ENCODE measurements around the gene SPDYA.
"Not testable (repeated sequence)": the region's sequence is repeated elsewhere in the genome, so short reads cannot be mapped to it uniquely, and the experiment has no call there.

SPDYA gene

GRCh38 chr2:28810384-28811285 lies at the start of gene SPDYA:
Gene SPDYA, plus strand, starts transcription at chr2:28810834. Its CDS starts 5,181 bp downstream, at chr2:28816015.
- DNase-seq, result peak; percentile 15

- no peak for DNase-seq
Measured at GRCh38 chr2:28761420-28761819, 49.2 kb upstream of the SPDYA start.

- DNase-seq, result no peak
Measured at GRCh38 chr2:28764909-28765711, 45.5 kb upstream of the SPDYA start.

- DNase-seq, result no peak
Measured at GRCh38 chr2:28766070-28766469, 44.6 kb upstream of the SPDYA start.

DNA sequence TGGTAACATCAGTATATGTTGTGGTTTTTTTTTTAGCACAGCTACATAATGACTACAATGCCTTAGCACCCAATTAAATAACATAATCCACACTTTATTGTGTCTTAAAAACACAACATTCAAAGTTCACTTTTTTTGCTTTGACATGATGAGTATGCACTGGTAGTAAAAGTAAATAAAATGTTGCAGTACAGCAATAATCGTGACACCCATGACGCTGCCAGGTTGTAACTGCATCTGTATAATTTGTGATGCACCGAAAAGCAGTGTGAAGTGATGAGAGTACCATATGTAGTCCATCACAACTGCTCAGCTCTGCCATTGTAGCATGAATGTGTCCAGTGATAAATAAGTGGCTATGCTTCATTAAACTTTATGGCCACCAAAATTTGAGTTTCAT lies 43.3 kb upstream of the SPDYA start:
- no peak for DNase-seq

DNA sequence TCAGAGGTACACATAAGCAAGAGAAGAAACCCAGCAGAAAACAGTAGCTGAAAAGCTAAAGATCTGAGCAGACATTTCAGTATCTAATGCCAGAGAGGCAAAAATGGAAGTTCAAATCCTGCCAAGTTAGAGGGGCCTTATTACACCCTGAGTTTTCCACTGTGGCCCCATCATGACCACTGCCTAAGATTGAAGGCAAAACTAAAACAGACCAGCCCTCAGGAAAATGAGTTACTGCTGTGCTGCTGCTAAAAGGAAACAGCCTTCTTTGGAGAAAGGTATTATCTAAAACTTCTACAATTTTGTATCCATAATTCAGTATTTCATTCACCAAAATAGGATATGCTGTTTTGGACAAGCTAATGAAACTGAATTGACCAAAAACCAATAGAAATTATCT lies 42.2 kb upstream of the SPDYA start:
- no peak for DNase-seq

DNA sequence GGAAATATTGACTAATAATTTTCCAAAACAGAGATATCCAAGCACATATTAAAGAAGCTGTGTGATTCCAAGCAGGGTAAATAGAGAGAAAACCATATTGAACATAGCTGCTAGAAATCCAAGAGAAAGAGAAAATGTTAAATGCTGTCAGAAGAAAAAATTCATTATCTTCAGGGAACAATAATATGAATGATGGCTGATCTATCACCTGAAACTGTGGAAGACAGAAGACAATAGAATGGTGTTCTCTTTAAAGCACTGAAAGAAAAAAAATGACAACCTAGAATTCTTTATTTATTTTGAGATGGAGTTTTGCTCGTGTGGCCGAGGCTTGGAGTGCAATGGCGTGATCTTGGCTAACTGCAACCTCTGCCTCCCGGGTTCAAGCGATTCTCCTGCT lies 41.7 kb upstream of the SPDYA start:
- no peak for DNase-seq

- no peak for DNase-seq
Measured at GRCh38 chr2:28772351-28772750, 38.3 kb upstream of the SPDYA start.

DNA sequence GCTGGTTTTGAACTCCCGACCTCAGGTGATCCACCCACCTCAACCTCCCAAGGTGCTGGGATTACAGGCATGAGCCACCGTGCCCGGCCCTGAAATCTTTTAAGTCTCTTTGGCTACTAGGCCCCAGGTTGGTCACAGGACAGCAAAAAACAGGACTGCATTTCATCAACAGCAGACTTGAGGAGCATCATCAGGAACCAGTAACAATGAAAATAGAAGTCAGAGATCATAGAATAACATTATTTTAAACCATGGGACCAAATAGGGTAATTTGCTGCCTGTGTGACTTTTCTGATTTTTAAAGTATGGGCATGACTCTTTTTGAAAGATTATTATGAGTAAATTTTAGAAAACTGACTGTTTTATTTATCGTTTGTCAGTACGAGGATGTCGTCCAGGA lies 34.2 kb upstream of the SPDYA start:
- DNase-seq, result no peak

DNA sequence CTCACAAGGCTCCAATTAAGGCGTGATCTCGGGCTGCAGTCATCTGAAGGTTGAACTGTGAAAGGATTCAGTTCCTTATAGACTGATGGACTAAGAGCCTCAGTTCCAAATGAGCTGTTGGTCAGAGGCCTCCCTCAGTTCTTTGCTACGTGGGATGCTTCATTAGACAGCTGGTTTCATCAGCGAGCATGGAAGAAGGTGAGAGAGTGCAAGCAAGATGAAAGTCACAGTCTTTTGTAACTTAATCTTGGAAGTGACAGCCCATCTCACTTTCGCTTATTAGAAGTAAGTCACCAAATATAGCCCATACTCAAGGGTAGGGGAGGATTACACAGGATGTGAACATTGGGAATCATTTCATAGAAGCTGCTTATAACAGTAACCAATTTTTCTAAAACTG lies 32.2 kb upstream of the SPDYA start:
- DNase-seq, result no peak

DNA sequence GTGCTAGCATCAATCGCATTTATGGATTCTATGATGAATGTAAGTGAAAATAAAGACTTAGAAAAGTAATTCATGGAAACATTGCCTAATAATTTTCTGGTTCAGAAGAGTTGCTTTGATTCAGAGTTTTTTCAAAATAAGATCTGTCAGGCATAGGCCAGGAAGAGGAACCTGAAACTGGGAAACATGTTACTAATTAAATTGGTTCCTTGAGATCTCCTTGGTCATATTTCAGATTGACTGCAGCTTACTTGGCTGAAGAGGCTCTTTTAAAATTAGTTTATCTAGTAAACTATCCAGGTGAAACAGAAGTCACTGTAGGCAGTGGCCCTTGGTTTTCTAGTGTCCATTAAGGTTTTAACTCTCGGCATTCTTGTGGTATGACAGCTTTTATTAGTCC lies 31.6 kb upstream of the SPDYA start:
- no peak for DNase-seq

- no peak for DNase-seq
Measured at GRCh38 chr2:28780496-28780895, 30.1 kb upstream of the SPDYA start.

- DNase-seq, result no peak
Measured at GRCh38 chr2:28782423-28782822, 28.2 kb upstream of the SPDYA start.

DNA sequence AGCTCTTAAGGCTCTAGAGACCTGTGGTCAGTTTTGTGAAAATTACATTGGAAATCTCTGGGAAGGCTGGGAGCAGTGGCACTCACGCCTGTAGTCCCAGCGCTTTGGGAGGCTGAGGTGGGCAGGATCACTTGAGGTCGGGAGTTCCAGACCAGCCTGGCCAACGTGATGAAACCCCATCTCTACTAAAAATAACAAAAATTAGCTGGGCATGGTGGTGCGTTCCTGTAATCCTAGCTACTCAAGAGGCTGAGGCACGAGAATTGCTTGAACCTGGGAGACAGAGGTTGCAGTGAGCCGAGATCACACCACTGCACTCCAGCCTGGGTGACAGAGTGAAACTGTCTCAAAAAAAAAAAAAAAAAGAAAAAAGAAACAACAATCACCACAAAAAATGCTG lies 26.1 kb upstream of the SPDYA start:
- DNase-seq, result not testable (repeated sequence)

DNA sequence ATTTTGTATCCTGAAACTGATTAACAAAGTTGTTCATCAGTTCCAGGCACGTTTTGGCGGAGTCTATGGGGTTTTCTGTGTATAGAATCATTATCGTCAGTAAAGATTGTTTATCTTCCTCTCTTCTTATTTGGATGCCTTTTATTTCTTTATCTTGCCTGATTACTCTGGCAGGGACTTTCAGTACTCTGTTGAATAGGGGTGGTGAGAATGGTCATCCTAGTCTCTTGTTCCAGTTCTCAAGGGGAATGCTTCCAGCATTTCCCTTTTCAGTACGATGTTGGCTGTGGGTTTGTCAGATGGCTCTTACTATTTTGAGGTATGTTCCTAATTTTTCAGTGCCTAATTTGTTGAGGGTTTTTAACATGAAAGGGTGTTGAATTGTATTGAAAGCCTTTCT lies 14.0 kb upstream of the SPDYA start:
- no peak for DNase-seq

GRCh38 chr2:28801726-28802125 lies 8.9 kb upstream of the SPDYA start:
- DNase-seq, result no peak

- DNase-seq, result no peak
Measured at GRCh38 chr2:28802975-28803429, 7.6 kb upstream of the SPDYA start.

DNA sequence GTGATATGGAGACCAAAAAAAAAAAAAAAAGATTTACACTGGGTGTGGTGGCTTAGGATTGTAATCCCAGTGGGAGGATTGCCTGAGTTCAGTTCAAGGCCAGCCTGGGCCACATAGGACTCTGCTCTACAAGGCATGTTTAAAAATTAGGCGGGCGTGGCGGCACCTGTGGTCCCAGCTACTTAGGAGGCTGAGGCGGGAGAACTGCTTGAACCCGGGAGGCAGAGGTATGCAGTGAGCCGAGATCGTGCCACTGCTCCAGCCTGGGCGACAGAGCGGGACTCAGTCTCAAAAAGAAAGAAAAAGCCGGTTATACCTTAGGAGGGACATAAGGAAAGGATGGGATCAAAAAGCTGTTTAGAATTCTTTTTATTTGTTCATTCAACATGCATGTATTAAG lies 707 bp upstream of the SPDYA start:
- DNase-seq, result no peak

- DNase-seq, result no peak
Measured at GRCh38 chr2:28818053-28818452, 7.4 kb downstream of the SPDYA start.

GRCh38 chr2:28821295-28821958 lies 10.8 kb downstream of the SPDYA start:
- DNase-seq, result no peak

DNA sequence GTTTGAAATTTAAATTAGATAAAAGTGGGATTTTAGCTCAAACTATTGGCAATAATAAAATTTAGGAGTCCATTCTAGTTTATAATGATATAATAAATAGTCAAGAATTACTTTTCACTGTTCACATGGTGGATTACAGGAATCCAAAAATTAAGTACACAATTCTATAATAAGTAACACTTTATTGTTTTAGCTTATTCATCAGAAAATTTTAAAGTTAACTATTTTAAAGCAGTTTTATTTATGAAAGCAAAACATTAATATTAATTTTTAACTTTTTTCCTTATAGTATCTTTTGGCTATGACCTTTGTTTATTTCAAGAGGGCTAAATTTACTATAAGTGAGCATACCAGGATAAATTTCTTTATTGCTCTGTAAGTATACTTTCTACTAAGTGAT lies 11.4 kb downstream of the SPDYA start:
- no peak for DNase-seq

DNA sequence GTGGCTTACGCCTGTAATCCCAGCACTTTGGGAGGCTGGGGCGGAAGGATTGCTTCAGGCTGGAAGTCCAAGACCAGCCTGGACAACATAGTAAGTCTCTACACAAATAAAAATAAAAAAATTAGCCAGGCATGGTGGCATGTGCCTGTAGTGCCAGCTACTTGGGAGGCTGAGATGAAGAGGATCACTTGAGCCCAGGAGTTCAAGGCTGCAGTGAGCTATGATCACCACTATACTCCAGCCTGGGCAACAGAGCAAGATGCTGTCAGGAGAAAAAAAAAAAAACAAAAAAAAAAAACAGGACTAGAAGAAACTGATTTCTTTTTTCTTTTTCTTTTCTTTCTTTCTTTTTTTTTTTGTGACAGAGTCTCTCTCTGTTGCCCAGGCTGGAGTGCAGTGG lies 13.6 kb downstream of the SPDYA start:
- DNase-seq, result no peak

- no peak for DNase-seq
Measured at GRCh38 chr2:28824870-28825269, 14.2 kb downstream of the SPDYA start.
